Lower leg skin (tissue), 3 donors: Measurements from ENCODE around the gene SLC35F4.

ENCODE experiments used
- POLR2A ChIP-seq, 2 donors: fragments of 450-650 bp; IDR thresholded peaks; one replicate each; pipeline ENCODE4 v1.6.1; 2016 to 2017; ENCODE audit warnings: antibody characterized with exemption in 2 of 2, mild to moderate bottlenecking in 1 of 2, moderate library complexity in 1 of 2
- TF ChIP-seq, protein P1 (sequence below), 3 donors: fragments of 450-650 bp; IDR thresholded peaks; one replicate each; pipeline ENCODE4 v1.5.1; 2016; ENCODE audit warnings: antibody characterized with exemption in 3 of 3, mild to moderate bottlenecking in 3 of 3, moderate library complexity in 2 of 3

DNA sequence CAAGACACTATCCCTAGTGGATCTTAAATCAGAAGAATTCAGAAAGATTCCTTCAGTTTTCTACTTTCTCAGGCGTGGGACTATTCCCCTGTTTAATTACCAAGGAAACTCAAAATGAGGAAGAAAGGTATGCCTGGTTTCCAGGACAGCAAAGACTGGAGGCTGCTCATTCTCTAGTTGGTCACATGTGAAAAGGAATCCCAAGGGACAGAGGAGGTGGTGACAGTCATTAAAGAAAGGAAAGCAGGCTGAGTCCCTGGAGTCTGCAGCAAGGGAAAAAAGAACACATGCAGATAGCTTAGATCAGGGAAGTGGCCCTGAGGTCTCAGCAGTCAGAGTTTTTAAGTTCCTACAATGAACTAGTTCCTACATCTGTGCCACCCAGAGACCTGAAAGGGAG lies 206.8 kb downstream of the SLC35F4 start:
- TF ChIP-seq, protein P1, sequence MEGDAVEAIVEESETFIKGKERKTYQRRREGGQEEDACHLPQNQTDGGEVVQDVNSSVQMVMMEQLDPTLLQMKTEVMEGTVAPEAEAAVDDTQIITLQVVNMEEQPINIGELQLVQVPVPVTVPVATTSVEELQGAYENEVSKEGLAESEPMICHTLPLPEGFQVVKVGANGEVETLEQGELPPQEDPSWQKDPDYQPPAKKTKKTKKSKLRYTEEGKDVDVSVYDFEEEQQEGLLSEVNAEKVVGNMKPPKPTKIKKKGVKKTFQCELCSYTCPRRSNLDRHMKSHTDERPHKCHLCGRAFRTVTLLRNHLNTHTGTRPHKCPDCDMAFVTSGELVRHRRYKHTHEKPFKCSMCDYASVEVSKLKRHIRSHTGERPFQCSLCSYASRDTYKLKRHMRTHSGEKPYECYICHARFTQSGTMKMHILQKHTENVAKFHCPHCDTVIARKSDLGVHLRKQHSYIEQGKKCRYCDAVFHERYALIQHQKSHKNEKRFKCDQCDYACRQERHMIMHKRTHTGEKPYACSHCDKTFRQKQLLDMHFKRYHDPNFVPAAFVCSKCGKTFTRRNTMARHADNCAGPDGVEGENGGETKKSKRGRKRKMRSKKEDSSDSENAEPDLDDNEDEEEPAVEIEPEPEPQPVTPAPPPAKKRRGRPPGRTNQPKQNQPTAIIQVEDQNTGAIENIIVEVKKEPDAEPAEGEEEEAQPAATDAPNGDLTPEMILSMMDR (IDR thresholded peaks at IDR 0.05): no peak
- TF ChIP-seq POLR2A (IDR thresholded peaks at IDR 0.05): no peak
